HG02610 (cell line): ENCODE measurements around the gene AIF1L.
"Not testable (repeated sequence)": the region's sequence is repeated elsewhere in the genome, so short reads cannot be mapped to it uniquely, and the experiment has no call there.

Experiments
- ATAC-seq: cut with Tn5 transposase; IDR thresholded peaks from one replicate; pipeline ENCODE4 v1.9.1; 2021; ENCODE audit warnings: mild to moderate bottlenecking, moderate library complexity; ENCODE audit not compliant: unreplicated experiment

The AIF1L gene

DNA sequence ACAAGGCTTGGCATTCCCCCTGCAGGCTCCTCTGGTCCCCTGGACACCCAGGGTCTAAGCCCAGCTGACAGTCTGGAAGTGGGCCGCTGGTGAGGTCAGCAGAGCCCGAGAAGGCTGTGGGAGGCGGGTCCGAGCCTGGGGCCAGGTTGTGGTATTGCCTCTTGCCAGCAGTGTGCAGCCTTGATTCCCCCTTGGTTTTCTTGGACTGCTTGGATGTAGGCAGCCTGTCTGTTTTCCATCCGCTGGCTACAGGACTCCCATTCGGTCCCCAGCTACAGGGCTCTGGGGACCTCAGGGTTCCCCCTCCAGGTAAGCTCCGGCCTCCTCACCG lies 1.6 kb downstream of the AIF1L start:
- no peak for ATAC-seq

DNA sequence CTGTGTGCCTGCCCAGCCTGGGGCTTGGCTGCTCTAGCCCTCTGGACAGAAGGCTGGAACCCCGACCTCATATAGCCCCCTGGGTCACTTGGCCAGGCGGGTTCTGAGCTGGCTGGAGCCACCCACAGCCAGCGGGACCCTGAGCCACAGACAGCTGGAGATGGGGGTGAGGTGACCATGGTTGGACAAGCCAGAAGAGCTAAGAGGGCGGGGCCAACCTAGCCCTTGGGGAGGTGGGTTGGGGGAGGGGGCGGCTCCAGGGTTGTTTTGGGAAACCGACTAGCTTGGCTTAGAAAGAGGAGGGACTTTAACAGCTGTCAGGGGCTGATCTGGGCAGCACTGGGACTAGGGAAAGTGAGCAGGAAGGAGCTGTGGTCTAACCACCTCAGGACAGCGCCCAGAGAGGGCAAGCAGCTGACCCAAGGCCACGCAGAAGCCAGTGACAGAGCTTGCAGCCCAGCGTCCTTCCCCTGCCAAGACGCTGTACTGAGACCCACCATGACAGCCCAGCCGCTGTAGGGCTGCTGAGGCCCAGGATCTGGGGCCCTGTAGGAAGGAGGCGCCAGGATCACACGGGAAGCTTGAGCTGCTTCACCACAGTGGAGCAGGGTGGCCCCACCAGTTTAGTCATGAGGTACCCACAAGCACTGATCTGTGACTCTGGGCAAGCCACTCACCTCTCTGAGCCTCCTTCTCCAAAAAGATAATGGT lies 2.2 kb downstream of the AIF1L start:
- ATAC-seq, result no peak

GRCh38 chr9:131099102-131099606 lies 2.8 kb downstream of the AIF1L start:
- ATAC-seq, result no peak

DNA sequence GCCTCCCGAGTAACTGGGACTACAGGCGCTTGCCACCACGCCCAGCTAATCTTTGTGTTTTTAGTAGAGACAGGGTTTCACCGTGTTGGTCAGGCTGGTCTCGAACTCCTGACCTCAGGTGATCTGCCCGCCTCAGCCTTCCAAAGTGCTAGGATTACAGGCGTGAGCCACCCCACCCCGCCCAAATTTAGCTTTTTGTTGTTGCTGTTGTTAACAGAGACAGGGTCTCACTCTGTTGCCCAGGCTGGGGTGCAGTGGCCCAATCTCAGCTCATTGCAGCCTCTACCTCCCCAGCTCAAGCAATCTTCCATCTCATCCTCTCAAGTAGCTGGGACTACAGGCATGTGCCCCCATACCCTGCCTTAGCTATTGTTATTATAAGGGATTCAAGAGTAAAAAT lies 3.5 kb downstream of the AIF1L start:
- ATAC-seq, result not testable (repeated sequence)

DNA sequence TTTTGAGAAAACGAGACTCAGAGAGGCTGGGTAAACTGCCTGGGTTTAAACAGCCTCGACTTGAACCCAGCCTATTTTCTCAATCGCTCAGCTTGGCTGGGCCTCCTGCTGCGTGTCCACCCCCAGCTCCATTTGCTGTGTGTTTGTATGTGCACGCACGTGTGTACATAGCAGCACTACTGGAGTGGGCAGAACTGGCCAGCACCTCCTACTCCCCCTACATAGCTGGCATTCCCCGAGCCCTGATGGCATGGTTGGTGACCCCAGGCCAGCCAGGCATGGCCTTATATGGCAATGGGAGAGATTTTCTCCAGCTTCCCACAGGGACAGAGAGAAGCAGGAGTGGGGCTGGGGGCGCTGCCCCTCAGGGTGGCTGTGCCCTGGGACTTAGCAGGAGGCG lies 4.1 kb downstream of the AIF1L start:
- ATAC-seq, result no peak

DNA sequence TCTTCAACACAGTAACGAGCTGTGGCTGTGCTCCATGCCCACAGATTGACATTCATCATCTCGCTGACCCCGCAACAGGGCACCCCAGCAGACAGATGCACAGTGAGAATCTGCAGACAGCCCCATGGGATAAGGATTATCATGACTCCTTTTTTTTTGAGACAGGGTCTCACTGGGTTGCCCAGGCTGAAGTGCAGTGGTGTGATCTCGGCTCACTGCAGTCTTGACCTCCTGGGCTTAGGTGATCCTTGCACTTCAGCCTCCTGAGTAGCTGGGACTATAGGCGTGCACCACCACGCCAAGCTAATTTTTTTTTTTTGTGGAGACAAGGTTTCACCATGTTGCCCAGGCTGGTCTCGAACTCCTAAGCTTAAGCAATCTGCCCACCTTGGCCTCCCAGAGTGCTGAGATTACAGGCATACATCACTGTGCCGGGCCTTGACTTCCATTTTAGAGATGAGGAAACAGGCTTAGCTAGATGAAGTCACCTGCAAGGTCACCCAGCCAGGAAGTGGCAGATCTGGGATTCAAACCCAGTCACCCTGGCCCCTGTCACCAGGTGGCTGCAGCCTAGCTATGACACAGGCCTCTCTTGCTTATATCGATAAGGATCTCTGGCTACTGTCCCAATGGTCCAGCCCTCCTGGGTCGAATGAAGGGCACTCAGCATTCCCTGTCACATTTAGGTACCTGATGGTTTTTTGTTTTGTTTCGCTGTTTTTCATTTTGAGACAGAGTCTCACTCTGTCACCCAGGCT lies 5.1 kb downstream of the AIF1L start:
- ATAC-seq, result no peak

DNA sequence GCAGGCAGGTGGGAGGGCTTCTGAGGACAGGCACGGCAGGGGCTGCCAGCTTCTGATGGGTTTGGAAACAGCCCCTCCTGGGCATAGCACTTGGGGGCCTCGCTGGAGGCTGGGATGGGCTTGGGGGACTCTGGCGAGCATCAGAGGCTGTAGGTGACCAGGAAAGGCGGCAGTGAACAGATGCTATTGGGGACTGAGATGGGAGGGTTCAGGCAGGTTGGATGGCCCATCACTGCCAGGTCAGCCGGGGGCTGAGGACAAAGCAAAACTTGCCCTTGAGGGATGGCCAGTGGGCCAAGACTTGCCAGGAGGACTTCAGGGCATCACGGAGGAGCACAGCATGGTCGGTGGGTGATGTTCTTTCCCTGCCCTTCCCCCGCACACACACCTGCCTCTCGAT lies 6.7 kb downstream of the AIF1L start:
- no peak for ATAC-seq

- no peak for ATAC-seq
Measured at GRCh38 chr9:131103535-131103934, 7.2 kb downstream of the AIF1L start.

DNA sequence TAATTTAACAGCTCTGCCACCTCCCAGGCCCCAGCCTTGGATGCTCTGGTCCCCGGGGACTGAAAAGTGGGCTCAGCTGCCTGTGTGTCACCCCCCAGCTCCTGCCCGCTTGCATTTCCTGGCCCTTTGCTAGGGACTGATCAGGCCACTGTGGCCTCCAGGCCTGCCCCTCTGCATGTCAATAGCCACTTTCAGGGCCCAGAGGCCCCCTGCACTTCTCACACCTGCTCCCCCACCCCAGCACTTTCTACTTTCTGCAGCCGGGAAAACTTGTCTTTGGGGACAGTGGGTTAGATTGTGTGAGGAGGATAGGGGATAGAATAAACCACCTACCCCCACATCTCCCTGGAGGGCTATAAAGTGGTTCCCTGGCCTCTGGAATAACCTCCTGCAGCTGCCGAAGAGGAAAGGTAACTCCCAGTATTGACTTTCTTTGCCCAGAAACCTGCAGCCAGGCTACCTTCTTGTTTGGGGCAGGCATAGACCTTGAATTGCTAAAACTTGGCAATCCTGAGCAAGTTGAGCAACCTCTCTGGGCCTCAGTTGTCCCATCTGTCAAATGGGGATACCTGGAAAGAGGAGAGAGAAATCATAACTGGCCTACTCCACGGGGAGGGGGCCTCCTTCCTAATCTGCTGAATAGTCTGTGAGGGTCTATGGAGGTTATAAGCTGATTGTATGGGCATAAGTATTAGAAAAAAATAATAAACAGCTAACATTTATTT lies 7.8 kb downstream of the AIF1L start:
- ATAC-seq, result no peak

- no peak for ATAC-seq
Measured at GRCh38 chr9:131105952-131106351, 9.6 kb downstream of the AIF1L start.

DNA sequence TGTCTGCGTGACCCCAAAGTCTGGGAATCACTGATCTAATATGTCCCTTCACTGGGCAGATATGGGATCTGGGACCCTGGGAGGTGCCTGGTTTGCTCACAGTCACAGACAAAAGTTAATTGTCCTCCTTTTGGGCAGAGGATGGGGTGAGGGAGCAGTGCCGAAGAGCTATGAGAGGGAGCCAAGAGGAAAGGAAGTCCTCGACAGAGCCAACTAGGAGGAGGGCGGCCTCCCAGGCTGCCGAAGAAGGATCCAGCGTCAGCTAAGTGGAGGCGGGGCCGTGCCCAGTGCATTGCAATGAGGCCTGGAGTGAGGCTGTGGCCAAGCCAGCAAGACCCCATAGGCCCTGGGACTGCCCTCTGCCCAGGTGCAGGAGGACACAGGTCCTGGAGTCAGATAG lies 11.4 kb downstream of the AIF1L start:
- ATAC-seq, result no peak

DNA sequence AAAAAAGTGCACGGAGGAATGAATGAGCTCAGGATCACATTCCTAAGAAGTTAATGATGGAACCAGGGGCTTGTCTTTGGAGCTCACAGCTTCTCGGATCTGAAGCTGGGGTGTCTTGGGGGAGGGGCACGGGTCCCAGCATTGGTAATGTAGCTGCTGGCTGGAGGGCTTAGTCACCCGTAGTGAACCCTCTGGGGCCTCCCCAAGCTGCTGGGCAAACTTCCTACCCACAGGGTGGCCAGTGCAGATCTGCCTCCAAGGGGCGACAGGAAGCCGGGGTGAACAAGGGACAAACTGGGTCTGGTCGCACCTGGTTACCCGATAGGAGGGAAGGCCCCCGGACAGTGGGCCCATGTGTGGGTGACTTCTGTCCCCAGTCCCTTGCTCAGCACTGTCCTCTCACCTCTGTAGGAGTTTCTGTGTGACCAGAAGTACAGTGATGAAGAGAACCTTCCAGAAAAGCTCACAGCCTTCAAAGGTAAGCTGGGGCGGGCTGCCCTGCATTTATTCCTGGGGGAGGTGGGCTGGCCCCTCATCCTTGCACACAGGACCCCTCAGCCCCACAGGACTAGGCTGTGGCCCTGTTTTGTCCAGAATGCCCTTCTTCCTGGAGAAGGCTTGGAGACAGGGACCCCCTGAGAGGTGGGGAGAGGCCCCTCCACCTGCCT lies 15.0 kb downstream of the AIF1L start:
- no peak for ATAC-seq

DNA sequence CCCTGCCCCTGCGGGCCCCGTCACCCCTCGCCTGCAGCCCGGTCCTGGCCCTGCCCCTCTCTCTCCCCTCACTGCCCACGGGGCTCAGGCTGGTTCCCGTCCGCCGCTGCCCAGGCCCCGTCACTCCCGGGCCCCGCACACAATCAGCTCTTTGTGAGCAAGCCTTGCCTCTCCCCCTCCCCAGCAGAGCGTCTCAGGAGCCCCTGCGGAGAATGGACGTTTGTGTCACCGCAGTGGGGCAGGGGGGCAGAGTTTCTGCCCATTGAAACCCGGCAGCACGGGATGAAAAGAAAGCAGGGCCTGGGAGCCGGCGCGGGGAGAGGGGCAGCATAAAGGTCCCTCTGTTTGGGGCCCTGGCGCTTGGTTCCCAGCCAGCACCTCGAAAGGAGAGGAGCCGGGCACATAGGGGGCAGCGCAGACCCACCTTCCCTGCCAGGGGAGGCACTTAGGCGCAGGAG lies 15.6 kb downstream of the AIF1L start:
- ATAC-seq, result no peak

DNA sequence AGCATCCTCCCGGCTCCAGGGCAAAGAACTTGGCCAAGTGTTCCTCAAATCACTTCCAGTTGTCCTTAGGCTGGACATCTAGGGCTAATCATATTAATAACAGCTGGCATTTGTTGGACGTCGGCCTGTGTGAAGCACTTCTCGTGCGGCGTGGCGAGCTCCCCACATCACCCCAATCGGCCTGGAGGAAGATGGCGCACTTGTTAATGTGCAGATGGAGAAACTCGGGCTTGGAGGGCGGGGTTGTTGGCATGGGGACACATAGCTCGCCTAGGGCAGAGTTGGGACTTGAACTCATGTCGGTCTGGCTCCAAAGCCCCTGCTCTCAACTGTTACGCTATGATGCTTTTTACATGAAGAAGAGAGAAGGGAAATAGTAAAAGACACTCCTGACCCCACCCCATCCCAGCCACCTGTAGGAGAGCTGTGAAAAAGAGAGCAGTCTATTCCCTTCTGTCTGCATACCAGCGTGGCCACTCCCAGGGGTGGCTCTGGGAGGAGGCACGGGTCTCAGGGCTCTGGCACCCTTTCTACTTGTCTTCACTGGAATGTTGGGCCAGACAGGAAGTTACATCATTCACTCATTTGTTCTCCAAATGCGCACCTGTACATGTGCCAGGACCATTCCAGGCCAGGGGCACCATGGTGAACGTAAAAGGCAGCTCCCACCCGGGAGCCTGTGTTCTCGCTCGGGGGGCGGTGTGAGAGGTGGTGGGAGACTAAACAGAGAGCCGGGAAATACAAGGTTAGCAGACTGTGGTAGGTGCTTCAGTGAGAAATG lies 16.2 kb downstream of the AIF1L start:
- ATAC-seq, result no peak

DNA sequence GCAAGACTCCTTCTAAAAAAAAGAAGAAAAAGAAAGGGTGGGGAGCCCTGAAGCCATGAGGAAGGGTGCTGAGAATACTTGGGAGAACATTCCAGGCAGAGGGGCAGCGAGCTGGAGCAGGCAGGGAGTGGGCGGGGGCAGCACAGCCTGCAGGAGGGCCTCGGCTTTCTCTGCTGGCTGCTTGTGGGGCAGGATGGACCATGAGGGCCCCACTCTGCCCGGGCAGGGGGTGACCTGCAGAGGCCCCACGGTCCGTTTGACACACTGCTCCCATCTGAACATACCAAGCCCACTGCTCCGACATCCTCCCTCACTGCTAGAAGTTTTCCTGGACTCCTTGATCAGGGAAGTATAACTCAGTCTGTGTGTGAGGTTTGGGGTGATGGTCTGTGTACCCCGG lies 17.3 kb downstream of the AIF1L start:
- no peak for ATAC-seq

- ATAC-seq, result no peak
Measured at GRCh38 chr9:131114084-131114535, 17.8 kb downstream of the AIF1L start.

DNA sequence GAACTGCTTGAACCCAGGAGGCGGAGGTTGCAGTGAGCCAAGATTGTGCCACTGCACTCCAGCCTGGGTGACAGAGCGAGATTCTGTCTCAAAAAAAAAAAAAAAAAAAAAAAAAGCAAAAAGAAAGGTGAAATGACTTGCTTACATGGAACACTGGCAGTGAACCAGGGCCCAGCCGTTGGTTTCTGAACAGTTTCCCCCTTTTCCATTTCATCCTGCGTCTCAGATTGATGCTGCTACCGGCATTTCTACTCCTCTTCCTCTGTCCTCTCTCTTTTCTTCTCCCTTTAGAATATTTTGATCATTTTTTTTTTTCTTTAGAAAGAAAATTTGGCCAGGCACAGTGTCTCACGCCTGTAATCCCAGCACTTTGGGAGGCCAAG lies 19.0 kb downstream of the AIF1L start:
- ATAC-seq, result not testable (repeated sequence)

DNA sequence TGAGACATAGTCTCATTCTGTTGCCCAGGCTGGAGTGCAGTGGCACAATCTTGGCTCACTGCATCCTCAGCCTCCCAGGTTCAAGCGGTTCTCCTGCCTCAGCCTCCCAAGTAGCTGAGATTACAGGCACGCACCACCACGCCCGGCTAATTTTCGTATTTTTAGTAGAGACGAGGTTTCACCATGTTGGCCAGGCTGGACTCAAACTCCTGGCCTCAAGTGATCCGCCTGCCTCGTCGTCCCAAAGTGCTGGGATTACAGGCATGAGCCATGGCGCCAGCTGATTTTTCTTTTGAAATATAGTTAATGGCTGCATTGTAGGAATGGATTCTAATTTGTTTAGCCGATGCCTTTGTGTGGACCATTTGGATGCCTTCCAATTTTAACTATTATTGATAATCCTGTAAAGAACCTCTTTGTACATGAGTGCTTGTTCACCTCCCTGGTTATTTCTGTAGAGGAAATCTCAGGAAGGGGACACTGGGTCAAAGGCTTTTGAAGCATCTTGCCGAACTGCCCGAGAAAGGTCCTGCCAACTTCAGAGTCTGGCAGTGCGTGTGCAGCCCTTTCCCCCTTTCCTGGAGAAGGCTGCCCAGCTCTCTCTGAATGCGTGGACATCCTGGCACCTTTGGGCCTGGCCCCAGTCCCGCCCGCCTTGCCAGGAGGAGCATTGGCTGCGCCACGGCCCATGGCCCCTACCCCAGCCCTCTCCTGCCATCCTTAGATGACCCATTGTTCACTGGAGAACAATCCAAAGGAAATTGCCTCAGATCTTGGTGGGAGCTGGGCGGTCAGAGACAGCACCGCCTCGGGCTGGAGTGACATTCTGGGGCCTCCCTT lies 20.2 kb downstream of the AIF1L start:
- ATAC-seq, result no peak

GRCh38 chr9:131117121-131117761 lies 20.9 kb downstream of the AIF1L start:
- no peak for ATAC-seq
